ENCODE measurements around the gene CH25H. TPM values are rescaled to one million over a fixed set of nuclear protein-coding genes. Genes with fewer than 3 reads are reported as not detected.

The CH25H gene
- total and polyA plus RNA-seq, 10 donors = 0.72 to 8.8 (median 2.1) TPM

DNA sequence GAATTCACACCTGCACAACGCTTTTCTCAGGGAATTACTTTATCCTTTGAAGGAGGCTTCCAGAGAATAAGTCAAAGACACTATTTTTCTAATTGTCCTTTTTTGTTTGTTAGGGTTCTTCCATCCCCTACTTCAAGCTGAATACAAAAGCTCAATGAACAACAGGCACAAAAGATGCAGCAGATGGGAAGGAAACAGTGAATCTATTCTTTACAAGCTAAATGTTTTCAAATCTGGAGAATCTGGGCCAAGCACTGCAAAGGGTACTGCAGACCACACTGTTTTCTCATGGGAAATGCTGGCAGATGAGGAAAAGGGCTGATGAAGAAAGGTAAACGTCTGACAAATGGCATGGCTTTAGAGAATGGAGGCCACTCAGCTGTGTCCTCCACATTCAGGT, 25.9 kb upstream of the CH25H start:
- H3K9me3 ChIP-seq = no peaks in the 10 kb centered on the region
- peaks cover 0 to 87% (median 11%) of the 10 kb centered on the region in 6 donors for H3K36me3 ChIP-seq
- H3K27me3 ChIP-seq (replicated peaks in 1 of 7) = no peaks in the 10 kb centered on the region
- peaks cover 0 to 8% (median 0%) of the 10 kb centered on the region in 6 donors for H3K4me1 ChIP-seq
- TF ChIP-seq POLR2AphosphoS5 (IDR thresholded peaks at IDR 0.05) (no peak), POLR2A (IDR thresholded peaks at IDR 0.05) (no peak)
- TF ChIP-seq, protein P1, sequence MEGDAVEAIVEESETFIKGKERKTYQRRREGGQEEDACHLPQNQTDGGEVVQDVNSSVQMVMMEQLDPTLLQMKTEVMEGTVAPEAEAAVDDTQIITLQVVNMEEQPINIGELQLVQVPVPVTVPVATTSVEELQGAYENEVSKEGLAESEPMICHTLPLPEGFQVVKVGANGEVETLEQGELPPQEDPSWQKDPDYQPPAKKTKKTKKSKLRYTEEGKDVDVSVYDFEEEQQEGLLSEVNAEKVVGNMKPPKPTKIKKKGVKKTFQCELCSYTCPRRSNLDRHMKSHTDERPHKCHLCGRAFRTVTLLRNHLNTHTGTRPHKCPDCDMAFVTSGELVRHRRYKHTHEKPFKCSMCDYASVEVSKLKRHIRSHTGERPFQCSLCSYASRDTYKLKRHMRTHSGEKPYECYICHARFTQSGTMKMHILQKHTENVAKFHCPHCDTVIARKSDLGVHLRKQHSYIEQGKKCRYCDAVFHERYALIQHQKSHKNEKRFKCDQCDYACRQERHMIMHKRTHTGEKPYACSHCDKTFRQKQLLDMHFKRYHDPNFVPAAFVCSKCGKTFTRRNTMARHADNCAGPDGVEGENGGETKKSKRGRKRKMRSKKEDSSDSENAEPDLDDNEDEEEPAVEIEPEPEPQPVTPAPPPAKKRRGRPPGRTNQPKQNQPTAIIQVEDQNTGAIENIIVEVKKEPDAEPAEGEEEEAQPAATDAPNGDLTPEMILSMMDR (IDR thresholded peaks at IDR 0.05 in 8 of 11, conservative IDR thresholded peaks at IDR 0.05 in 3 of 11) = no peak
- intact Hi-C loops (cut with DNase I; ENCODE audit: low total_unique reads) = no loop called here
- no peak overlapping the region for H3K27ac ChIP-seq
- 82 to 90% (median 85%) methylated on average over 2 of the region's 2 CpGs for WGBS, 5 donors
- H3K4me3 ChIP-seq = no peak overlapping the region
- no peak for DNase-seq

DNA sequence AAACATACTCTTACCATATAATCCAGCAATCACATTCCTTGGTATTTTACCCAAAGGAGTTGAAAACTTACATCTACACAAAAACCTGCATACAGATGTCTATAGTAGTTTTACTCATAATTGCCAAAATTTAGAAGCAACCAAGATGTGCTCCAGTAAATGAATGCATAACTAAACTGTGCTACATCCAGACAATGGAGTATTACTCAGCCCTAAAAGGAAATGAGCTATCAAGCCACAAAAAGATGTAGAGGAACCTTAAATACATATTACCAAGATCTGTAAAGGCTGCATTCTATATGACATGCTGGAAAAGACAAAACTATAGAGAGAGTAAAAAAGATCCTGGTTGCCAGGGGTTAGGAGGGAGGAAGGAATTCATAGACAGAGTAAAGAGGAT, 21.8 kb upstream of the CH25H start:
- no peaks in the 10 kb centered on the region for H3K9me3 ChIP-seq
- peaks cover 0 to 95% (median 23%) of the 10 kb centered on the region in 6 donors for H3K36me3 ChIP-seq
- no peak overlapping the region for H3K4me3 ChIP-seq
- H3K4me1 ChIP-seq = peaks cover 0 to 15% (median 6%) of the 10 kb centered on the region in 6 donors
- no peaks in the 10 kb centered on the region for H3K27me3 ChIP-seq (replicated peaks in 1 of 7)
- no peak for DNase-seq
- no peak overlapping the region for H3K27ac ChIP-seq
- intact Hi-C loops (cut with DNase I; ENCODE audit: low total_unique reads) = no loop called here
- TF ChIP-seq, protein P1 (IDR thresholded peaks at IDR 0.05 in 8 of 11, conservative IDR thresholded peaks at IDR 0.05 in 3 of 11) = no peak
- TF ChIP-seq POLR2AphosphoS5 (IDR thresholded peaks at IDR 0.05) = no peak
- no peak for TF ChIP-seq POLR2A (IDR thresholded peaks at IDR 0.05)

DNA sequence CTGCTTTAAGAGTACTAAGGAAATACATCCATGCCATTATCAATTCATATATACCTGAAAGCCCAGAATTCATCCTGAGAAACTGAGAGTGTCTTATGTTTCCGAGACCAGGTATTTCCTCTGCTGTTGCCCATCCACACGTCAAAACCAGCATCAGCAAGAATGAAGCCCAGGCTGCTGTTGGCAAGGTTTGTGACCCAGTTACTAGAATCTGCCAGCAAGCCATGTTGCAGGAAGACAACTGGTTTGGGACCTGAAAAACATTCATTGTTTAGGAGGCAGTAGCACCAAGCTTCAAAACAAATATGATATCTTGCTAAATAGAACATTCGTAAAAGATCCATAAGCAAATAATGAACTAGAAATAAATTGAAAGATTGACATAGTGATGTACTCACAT, 21.0 kb upstream of the CH25H start:
- no peak overlapping the region for H3K27ac ChIP-seq
- TF ChIP-seq POLR2A (IDR thresholded peaks at IDR 0.05) (no peak), POLR2AphosphoS5 (IDR thresholded peaks at IDR 0.05) (no peak)
- TF ChIP-seq, protein P1 (IDR thresholded peaks at IDR 0.05 in 8 of 11, conservative IDR thresholded peaks at IDR 0.05 in 3 of 11) = no peak
- no peaks in the 10 kb centered on the region for H3K9me3 ChIP-seq
- H3K4me3 ChIP-seq = no peak overlapping the region
- no peak for DNase-seq
- intact Hi-C loops (cut with DNase I; ENCODE audit: low total_unique reads) = no loop called here
- H3K4me1 ChIP-seq = peaks cover 0 to 15% (median 6%) of the 10 kb centered on the region in 6 donors
- peaks cover 0 to 95% (median 25%) of the 10 kb centered on the region in 6 donors for H3K36me3 ChIP-seq
- no peaks in the 10 kb centered on the region for H3K27me3 ChIP-seq (replicated peaks in 1 of 7)
- 93 to 97% (median 95%) methylated on average over 3 of the region's 3 CpGs for WGBS, 5 donors

DNA sequence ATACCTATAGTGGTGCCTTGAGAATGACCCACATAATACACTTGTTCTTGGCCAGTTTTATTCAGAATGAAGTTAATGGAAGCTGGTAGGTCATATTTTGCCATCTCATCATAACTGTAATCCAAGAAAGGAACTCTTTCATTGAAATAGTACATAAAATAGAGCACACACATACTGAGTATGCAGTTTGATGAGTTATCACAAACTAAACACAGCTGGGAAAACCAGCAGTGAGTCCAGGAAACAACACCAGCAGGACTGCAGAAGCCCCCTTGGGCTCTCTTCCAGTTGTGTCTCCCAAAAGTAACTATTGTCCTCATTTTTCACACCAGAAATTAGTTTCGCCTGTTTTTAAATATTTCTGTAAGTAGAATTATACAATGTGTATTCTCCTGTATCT, 19.8 kb upstream of the CH25H start:
- TF ChIP-seq POLR2AphosphoS5 (IDR thresholded peaks at IDR 0.05) = no peak
- TF ChIP-seq POLR2A (IDR thresholded peaks at IDR 0.05) = no peak
- TF ChIP-seq, protein P1 (IDR thresholded peaks at IDR 0.05 in 8 of 11, conservative IDR thresholded peaks at IDR 0.05 in 3 of 11) = no peak
- WGBS, 5 donors = 93 to 100% (median 100%) methylated on average over 1 of the region's 1 CpG
- no peak for DNase-seq

More for the DNA sequence above, 19.8 kb upstream of the CH25H start:
- H3K4me3 ChIP-seq = no peak overlapping the region
- H3K9me3 ChIP-seq = no peaks in the 10 kb centered on the region
- intact Hi-C loops (cut with DNase I; ENCODE audit: low total_unique reads) = no loop called here
- H3K4me1 ChIP-seq = peaks cover 0 to 15% (median 6%) of the 10 kb centered on the region in 6 donors
- H3K27ac ChIP-seq = no peak overlapping the region
- peaks cover 0 to 95% (median 22%) of the 10 kb centered on the region in 6 donors for H3K36me3 ChIP-seq
- no peaks in the 10 kb centered on the region for H3K27me3 ChIP-seq (replicated peaks in 1 of 7)
